Non-pigmented ciliary epithelial cell (primary cell): Measurements from ENCODE around the gene TMEM51.

ENCODE experiments used
- DNase-seq: peaks from one replicate; pipeline ENCODE4 v3.0.0-alpha.2; 2010; ENCODE audit warnings: low read depth

Gene TMEM51

DNA sequence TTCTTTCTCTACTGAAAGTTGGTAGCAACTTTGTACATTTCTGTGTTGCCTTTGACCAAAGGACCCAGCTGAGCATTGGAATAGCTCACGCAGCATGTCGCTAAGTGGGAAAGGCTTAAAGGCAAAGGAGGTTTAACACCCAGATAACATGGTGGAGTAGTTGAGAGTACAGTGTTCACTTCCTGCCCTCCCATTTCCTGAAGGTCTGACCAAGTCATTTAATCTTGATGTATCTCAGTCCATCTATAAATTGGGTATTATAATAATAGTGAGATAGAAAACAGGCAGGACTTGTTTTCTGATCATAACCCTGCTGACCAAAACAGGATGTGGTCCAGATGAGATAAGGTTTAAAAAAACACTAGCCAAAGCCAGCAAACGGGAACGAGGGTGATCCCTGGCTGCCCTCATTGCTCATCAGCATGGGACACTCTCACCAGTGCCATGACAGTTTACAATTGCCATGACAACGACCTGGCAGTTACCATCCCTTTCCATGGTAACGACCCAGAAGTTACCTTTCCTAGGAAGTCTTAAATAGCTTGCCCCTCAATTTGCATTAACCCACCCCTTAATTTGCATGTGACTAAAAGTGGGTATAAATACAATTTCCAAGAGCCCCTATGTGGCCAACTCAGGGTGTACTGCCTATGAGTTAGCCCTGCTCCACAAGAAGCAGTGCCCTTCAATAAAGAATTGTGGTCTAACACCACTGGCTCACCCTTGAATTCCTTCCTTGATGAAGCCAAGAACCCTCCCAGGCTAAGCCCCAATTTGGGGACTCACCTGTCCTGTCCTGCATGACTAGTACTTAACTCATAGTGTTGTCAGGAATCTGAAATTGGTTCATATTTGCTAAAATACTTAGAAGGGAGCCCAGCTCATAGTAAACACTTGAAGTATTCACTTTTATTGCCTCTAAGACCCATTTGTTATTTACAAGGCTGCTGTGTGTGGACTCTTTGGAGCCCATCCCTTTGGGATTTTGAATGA lies 65.0 kb downstream of the TMEM51 start:
- DNase-seq, result no peak

DNA sequence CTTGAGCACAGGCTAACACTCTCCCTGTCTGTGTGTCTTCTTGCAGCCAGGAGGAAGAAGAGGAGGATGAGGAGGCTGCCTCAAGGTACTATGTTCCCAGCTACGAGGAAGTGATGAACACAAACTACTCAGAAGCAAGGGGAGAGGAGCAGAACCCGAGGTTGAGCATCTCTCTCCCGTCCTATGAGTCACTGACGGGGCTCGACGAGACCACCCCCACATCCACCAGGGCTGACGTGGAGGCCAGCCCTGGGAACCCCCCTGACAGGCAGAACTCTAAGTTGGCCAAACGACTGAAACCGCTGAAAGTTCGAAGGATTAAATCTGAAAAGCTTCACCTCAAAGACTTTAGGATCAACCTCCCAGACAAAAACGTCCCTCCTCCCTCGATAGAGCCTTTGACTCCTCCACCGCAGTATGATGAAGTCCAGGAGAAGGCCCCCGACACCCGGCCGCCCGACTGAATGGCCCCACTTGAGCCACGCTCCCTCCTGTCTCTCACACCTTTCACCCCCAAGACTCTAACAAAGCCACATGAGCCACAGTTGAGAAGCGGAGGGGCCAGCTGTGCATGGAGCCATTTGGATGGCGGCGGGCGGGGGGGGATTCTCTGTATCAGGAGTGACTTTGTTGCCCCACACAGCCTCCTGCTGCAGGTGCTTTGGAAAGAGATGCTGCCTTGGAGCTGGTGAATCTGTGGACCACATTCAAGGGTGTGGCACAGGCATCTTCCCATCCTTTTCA lies 65.9 kb downstream of the TMEM51 start:
- no peak for DNase-seq

DNA sequence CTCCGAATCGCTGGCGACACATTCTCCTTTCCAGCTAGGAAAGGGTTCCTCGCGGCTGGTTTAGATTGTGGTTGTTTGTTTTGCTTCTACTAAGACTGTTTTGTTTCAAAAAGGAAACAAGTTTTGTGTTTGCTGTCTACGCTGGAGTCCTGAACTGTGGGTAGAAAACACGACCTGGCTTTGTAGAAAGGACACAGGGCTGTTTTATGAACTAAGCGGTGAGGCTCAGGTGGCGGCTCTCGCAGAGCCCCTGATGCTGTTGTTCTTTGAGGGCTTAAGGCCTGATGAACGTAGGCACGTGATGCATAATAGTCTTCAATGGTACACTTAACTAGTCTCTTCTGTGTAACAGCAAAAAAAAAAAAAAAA lies 66.5 kb downstream of the TMEM51 start:
- DNase-seq, result no peak

DNA sequence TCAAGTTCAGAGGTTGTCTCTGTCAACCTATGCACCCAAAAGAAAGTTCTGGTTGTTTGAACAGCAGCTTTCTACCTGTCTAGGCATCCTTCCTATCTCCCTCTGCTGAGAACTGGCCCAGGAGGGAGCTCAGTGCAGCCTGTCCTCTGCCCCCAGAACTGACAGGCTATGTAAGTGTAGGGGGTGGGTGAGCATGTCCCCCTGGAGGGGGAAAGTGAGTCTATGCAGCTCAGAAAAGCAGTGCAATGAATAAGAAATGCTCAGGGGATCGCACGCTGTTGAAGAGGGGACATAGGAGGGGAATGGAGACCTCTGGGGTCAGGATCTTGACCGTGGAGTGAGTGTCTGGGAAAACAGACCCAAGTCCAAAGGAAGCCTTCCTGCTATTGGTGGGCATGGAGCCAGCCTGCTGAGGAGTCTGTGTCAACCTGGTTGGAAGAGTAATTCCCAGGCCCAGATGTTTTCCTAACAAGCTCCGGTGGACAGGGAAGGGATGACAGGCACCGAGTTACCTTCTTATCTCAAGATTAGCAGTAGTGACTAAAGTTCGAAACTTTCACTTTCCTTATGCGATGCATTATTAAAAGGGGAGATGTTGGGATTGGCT lies 67.4 kb downstream of the TMEM51 start:
- no peak for DNase-seq

DNA sequence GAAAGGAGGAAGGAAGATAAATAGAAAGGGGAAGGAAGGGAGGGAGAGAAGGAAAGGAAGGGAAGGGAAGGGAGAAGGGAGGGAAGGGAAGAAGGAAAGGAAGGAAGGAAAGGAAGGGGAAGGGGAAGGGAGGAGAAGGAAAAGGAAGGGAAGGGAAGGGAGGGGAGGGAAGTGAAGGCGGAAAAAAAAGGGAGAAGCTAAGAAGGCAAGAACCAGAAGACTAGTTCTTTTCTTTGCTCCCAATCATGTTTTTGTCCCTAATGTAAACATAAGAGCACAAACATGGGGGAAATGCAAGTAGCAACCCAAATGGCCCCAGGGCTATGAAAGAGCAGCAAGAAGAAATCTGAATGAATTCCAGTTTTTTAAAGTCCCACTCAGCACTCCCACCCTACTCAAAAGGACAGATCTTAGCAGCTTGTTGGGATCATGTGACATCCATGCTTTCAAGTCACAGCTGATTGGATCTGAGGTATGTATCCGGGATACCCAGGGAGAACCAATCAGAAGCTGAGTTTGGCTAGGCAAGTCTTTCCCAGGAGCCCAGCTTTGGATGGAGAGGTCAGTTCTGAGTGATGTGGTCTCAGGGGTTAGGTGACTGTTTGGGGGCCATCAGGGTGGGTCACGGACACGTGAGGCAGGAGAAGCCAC lies 69.2 kb downstream of the TMEM51 start:
- DNase-seq, result no peak

DNA sequence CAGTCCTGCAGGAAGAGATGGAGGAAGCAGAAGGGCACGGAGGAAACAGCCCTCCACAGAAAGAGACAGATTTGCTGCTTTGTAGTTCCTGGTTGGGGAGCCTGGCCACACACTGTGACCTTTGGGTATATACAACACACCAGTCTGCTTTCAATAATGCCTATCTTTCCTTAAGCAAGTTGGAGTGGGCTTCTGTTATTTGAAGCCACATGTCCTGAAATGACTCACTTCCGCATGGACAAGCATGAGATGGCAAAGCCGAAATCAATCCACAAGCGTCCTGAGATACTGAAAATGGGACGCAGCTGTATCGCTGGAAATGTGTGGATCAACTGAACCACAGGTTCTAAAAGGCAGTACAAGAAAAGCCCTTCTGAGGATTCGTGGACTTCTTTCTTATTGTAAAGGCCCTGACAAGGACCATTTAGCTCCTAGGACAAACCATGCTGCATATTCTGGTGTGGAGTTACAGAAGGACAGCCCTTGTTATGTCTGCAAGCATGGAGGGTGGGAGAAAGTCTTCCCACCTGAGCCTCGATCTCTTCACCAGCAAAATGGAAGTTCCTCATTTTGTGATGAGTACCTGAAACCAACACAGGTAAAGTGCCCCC lies 70.8 kb downstream of the TMEM51 start:
- DNase-seq, result no peak

DNA sequence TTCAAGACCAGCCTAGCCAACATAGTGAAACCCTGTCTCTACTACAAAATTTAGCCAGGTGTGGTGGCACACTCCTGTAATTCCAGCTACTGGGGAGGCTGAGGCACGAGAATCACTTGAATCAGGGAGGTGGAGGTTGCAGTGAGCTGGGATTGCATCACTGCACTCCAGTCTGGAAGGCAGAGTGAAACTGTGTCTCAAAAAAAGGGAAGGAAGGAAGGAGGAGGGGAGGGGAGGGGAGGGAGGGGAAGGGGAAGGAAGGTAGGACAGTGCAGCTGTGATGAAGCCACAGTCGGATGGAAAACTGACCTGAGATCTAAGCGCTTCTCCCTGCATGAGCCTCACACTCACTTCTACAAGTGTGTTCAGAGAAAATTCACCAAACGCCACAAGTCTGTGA lies 71.4 kb downstream of the TMEM51 start:
- no peak for DNase-seq

DNA sequence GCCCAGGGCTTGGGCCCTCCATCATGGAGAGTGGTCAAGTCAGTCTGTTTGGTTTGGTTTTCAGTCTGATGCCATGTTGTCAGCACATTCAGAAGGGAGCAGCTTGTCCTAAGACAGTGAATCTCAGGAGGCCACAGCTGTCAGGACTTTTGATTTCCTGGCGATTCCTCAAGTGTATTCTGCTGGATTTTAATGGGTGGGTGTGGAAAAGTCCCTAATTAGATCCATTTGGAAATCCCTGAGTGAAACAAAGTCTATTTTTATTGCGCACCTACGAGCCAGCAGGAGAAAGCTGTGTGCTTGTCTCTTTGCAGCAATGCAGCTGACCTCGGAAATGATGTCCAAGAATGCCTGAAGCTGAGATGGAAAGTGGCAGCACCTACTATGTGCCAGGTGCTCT lies 71.9 kb downstream of the TMEM51 start:
- DNase-seq, result no peak

DNA sequence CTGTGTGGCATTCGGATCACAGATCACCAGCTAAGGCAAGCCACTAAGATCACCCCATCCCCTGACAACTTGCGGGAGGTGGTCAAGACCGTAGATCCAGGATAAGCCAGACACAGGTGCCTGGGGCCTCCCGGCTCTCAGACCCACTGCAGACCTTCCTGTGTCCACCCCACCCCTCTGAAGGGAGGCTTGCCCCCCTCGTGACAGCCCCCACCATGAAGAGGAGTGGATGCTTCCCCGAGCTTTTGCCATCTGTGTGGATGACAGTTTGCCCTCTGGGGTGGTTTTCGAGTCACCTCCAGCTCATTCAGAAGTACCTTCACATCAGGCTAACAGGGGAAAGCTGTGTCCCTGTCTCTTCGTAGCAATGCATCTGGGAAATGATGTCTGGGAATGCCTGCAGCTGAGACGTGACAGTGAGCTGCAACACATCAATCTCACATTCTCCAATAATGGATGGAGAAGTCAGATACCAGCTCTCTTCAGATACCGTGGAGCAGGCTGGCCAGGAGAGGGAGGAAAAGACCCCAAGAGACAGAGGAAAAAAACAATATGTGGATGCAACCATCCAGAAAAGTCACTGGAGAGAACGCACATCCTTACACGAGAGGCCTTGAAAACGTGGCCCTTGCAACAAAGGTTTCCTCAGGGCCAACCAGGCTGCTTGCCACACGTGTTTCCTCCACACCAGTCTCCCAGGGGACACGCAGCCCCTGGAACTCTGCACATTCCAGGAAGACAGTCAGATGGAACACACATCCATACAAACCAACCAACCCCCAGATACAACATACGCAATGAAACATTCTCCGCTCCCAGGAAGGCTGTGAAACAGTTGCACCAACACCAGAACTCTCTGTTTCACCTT lies 73.1 kb downstream of the TMEM51 start:
- DNase-seq, result no peak

DNA sequence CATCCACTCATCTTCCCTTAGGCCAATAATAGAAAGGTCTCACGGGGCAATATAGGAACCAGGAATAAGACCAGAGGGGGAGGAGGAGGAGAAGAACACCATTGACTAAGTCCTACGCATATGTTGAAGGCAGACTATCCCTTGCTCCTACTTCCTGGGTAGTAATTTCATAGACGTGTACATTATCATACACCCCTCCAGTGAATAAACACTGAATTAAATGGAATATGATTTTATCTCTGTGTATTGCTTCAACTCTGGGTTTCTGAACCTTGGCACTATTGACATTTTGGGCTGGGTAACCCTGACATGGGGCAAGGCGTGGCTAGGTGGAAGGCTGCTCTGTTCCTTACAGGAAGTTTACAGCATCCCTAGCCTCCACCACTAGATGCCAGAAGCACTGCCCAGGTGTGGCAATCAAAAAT lies 76.2 kb downstream of the TMEM51 start:
- DNase-seq, result no peak

DNA sequence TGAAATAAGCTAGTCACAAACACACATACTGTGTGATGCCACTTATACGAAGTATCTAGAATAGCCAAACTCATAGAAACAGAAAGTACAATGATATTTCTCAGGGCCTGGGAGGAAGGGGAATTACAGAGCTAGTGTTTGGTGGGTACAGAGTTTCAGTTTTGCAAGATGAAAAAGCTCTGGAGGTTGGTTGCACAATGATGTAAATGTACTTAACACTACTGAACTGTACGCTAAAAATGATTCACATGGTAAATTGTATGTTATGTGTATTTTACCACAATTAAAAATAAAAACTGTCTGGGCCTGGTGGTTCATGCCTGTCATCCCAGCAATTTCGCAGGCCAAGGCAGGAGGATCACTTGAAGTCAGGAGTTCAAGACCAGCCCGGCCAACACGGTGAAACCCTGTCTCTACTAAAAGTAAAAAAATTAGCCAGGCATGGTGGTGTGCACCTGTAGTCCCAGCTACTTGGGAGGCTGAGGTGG lies 78.2 kb downstream of the TMEM51 start:
- DNase-seq, result no peak

DNA sequence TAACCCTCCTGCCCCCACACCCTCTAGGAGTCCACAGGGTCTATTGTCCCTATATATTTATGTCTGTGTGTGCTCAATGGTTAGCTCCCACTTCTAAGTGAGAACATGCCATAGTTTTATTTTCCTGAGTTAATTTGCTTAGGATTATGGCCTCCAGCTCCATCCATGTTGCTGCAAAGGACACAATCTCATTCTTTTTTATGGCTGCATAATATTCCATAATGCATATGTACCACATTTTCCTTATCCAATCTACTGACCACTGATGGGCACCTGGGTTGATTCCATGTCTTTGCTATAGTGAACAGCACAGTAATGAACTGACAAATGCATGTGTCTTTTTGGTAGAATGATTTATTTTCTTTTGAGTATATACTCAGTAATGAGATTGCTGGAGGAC lies 80.1 kb downstream of the TMEM51 start:
- no peak for DNase-seq

DNA sequence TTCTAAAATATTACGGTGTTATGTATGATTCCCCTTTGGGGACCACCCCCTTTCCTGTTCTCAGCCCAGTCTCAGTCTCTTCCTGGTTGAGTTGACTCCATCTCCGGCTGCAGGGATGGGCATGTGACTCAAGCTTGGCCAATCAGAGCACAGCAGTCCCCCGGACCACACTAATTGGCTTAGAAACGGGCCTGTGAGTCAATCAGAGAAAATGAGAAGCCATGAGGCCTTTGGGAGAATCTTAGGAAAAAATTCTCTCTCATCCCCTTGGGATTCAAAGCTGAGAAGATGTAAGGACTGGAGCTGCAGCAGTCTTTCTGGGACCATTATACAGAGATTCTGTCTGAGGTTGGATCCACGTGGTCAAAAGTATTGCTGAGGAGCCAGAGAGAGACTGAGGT lies 82.8 kb downstream of the TMEM51 start:
- no peak for DNase-seq

DNA sequence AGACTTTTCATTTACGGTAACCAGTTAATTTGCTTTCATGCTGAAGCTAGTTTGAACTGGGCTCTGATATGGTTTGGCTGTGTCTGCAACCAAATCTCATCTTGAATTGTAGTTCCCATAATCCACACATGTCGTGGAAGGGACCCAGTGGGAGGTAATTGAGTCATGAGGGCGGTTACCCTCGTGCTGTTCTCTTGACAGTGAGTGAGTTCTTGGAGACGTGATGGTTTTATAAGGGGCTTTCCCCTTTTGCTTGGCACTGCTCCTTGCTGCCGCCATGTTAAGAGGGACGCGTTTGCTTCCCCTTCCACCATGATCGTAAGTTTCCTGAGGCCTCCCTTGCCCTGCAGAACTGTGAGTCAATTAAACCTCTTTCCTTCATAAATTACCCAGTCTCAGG lies 83.2 kb downstream of the TMEM51 start:
- no peak for DNase-seq

DNA sequence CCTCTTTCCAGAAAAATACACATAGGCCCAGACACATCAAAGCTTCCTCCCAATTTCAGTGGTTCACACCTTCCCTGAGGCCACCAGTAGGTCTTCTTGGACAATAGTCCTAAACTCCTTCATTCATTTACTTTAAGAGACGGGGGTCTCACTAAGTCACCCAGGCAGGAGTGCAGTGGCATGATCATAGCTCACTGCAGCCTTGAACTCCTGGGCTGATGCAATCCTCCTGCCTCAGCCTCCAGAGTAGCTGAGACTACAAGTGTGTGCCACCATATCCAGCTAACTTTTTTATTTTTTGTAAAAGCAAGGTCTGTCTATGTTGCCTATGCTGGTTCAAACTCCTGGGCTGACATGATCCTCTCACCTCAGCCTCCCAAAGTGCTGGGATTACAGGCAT lies 85.2 kb downstream of the TMEM51 start:
- DNase-seq, result no peak

DNA sequence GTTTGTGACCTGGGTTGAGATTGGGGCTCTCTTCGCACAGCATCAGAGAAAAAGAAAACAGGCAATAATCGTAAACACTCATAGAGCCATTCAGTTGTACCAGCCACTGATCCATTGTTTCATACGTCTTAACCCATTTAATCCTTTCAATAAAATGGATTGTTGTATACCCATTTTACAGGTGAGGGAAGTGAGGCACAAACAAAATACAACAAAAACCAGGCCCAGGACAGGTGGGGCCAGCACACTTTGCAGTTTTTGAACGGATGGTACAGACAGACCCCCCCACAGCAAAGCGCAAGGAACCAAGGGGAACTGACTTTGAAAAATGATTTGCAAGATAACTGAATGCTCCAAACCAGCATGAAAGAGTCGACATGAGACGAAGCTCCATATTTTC lies 89.2 kb downstream of the TMEM51 start:
- DNase-seq, result no peak

DNA sequence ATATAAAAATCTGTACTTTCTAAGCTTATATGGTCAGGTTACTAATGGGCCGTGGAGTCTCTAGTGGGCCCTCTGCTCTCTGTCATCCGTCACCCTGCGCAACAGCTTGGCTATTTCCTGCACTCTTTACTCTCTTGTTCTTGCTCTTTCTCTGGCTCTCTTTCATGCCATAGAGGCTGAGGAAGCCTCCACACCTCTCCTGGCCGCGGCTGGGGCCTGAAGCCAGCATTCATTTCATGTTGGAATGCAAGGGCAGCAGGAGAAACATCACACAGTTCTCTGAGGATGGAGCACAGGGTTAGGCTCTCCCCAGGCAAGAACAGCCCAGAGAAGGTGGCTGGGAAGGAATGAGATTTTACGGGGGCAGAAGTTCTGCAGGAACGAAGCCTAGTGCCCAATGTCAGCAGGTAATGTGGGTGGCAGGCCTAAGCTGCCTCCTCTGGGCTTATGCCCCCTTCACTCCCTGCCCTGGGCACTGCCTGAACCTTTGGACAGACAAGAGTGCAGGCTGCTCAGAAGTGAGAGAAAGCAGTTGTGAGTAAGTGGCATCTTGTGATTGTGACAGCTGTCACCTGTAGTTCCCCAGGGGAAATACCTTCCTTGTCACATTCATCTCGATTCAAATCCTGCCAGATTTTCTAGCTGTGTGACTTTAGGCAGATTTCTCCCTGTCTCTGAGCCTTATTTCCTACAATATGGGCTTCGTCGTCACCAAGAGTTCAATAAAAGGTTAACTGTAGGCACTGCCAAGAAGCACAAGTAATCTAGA lies 89.9 kb downstream of the TMEM51 start:
- no peak for DNase-seq

DNA sequence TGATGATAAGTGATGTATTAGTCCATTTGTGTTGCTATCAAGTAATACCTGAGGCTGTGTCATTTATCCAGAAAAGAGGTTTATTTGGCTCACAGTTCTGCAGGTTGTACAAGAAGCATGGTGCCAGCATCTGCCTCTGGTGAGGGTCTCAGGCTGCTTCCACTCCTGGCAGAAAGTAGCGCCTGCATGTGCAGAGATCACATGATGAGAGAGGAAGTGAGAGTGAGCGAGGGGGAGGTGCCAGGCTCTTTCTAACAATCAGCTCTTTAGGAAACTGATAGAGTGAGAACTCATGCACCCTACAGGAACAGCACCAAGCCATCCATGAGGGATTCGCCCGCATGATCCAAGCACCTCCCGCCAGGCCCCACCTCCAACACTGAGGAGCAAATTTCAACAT lies 91.3 kb downstream of the TMEM51 start:
- no peak for DNase-seq

DNA sequence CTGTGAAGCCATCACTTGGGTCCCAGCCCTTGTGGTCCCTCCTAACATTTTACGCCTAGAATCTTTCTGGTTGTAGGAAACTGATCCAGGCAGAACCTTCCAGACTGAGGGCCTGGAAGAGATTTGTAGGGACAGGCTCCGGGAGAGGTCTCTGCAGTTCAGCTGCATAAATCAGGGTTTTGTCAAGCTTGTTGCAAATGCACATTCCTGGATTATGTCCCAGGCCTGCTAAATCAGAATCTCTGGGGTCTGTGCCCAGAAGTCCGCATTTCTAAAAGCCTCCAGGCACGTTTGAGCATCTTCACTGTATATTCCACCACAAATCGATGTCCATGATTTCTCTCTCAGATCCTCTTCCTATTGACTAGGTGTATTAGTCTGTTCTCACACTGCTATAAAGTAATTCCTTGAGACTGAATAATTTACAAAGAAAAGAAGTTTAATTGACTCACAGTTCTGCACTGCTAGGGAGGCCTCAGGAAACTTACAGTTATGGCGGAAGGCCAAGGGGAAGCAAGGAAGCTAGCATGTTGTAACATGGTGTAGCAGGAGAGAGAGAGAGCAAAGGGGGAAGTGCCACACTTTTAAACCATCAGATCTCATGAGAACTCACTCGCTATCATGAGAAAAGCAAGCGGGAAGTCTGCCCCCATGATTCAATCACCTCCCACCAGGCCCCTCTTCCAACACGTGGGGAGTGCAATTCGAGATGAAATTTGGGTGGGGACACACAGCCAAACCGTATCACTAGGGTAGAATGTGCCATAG lies 92.2 kb downstream of the TMEM51 start:
- no peak for DNase-seq
